ENCODE results near the gene JAG1. TPM values are rescaled to one million over a fixed set of nuclear protein-coding genes. Genes with fewer than 3 reads are reported as not detected.

JAG1 gene
- total RNA-seq, 1 donor, result 46.7 TPM

DNA sequence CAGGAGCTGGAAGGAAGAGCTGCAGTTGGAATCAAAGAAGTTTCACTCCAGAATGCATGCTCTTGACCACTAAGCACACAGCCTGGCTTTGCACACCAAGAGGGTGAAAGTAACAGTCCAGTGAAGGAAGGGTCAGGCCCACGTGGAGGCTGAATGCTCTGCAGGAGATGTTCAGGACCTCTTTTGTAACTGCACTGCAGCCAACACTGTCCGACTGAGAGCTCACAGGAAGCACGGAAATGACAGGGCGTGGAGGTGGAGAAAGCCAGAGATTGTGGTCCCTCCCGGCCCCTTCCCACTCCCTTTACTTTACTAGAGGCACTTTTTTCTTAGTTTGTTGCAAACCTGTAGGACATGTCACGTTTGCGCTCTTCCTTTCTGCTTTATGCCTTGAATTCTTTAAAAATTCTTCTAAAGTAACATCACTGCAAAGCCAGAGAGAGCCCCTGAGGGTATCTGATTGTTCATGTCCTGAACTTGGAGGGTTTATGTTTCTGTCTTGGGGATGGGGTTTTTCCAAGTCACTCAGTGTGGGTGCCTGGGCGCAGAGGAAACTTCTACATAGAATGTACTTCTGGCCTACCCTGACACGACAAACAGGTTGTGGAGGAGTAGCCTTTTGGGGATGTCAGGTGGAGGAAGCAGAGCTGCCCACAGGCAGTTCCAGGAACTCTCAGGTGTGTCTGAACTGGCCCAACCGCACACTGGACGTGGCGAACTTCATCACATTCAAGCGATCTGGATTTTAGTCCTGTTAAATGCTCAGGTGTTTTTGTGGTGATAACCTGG lies 40.9 kb downstream of the JAG1 start:
- H3K4me3 ChIP-seq (ENCODE audit: low read depth, low read length), result no peak overlapping the region
- no peak for DNase-seq (ENCODE audit: low read depth)
- TF ChIP-seq, protein P1, sequence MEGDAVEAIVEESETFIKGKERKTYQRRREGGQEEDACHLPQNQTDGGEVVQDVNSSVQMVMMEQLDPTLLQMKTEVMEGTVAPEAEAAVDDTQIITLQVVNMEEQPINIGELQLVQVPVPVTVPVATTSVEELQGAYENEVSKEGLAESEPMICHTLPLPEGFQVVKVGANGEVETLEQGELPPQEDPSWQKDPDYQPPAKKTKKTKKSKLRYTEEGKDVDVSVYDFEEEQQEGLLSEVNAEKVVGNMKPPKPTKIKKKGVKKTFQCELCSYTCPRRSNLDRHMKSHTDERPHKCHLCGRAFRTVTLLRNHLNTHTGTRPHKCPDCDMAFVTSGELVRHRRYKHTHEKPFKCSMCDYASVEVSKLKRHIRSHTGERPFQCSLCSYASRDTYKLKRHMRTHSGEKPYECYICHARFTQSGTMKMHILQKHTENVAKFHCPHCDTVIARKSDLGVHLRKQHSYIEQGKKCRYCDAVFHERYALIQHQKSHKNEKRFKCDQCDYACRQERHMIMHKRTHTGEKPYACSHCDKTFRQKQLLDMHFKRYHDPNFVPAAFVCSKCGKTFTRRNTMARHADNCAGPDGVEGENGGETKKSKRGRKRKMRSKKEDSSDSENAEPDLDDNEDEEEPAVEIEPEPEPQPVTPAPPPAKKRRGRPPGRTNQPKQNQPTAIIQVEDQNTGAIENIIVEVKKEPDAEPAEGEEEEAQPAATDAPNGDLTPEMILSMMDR (IDR thresholded peaks at IDR 0.05; ENCODE audit: insufficient read depth, low read length), result no peak

DNA sequence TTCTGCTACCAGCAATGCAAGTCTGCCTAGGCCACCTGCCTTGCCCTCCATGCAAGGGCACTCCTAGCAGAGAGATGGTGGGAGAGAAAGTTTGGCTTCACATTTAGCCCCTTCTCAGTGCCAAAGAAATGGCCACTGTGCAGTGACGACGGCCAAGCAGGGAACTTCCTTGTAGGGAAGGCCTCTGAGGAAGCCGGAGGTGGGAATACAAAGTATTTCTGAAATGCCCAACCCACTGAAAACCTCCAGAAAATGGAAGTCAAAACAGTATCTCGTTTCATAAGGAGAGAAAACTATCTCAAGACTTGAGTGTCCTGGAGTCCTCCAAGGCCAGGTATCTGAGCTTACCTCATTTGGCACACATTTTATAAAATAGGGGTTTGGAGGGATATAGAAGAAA lies 42.7 kb downstream of the JAG1 start:
- no peak for DNase-seq (ENCODE audit: low read depth)
- H3K4me3 ChIP-seq (ENCODE audit: low read depth, low read length), result no peak overlapping the region
- TF ChIP-seq, protein P1 (IDR thresholded peaks at IDR 0.05; ENCODE audit: insufficient read depth, low read length), result no peak

DNA sequence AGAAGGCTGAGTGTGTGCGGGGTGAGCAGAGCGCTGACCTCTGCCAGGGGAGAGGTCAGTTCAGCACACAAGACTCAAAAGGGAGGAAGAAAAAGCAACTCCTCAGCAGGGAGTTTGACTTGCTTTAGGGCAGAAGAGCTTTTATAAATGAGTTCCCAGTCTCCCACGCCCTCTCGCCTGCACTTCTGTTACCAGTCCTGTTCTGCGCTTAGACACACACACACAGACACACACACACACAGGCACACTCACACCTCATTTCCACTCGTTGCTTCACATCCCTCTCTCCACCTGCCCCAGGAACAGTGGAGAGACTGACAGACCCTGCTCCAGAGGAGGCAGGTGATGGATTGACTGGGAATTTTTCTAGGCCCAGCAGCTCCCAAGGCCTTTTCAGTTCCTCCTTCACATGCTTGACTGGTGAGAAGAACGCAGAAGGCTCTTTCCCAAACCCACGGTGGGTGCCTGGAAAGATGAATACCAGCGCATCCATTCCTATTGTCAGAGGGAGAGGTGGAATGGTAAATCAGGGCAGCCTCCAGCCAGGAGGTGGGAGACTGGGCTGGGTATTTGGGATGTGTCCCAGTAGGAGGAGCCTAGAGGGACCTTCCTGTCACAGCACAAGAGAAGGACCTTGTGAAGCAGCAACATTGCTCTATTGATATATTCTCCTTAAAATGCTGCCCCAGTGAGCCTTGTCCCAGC lies 43.7 kb downstream of the JAG1 start:
- H3K4me3 ChIP-seq (ENCODE audit: low read depth, low read length), result no peak overlapping the region
- TF ChIP-seq, protein P1 (IDR thresholded peaks at IDR 0.05; ENCODE audit: insufficient read depth, low read length), result no peak
- no peak for DNase-seq (ENCODE audit: low read depth)

DNA sequence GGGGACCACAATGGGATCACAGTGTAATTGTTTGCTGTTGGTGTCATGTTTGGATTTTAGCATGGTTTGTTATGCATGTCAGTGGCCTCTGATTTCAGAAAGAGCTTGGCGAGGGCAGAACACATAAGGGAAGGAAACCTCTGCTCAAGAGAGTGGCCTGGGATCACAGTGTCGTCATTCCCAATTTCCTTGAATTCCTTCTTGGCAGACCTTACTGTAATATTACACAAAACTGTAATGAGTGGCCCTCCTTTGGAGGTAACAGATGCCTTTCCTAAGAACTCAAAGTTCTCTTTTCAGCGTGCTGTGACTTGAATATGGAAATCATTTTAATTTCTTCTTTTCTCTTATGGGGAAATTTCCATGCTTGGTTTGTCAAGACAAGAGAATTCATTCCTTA lies 46.9 kb downstream of the JAG1 start:
- TF ChIP-seq, protein P1 (IDR thresholded peaks at IDR 0.05; ENCODE audit: insufficient read depth, low read length), result no peak
- H3K4me3 ChIP-seq (ENCODE audit: low read depth, low read length), result no peak overlapping the region
- DNase-seq (ENCODE audit: low read depth), result peak; percentile 64

DNA sequence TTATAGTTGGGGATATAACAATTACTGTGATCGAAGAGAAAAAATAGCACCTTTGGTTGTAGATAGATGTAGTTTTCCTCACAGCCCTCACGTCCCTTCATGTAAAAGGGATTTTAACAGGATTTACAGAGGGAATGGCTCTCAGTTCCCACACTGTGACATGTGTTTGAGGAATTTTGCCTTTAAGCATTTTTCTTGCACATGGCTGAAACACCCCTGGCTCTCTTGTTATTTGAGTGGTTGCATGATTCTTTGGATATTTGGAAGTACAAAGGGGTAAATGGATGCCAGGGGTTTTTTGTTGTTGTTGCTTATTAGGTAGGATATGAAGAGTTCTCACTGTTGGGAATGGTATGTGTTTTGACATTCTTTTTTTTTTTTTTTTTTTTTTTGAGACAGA lies 48.2 kb downstream of the JAG1 start:
- TF ChIP-seq, protein P1 (IDR thresholded peaks at IDR 0.05; ENCODE audit: insufficient read depth, low read length), result no peak
- DNase-seq (ENCODE audit: low read depth), result no peak
- H3K4me3 ChIP-seq (ENCODE audit: low read depth, low read length), result no peak overlapping the region

DNA sequence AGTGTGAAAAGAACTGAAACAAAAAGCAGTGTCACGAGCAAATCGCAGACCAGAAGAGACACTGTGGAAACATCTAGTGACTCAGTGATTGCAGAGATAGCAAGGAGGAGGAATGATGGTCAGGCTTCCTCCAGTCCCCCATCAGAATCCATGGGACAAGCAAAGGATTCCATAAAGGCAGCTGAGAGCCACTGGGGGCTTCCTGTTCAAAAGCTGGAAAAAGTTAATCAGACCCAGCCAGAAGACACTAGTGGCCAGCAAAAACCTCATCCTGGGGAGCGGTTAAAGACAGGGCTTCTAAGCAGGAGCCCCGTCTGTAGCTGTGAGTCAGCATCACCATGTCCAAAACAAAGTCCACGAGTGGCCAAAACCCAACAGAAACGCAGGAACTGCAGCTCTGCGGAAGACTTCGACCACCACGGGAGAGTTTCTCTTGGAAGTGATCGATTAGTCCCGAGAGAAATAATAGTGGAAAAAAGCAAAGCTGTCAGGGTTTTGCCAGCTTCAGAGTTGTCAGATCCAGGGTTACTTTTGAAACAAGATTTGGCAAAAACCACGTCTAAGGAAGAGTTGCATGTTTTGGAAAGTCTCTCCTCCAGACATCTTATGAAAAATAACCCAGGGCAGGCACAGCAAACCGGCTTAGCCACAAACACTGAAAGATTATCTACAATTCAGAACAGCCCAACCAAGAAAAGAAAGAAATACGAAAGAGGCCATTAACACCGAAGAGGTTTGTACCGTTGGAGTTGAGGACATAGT lies 51.0 kb downstream of the JAG1 start:
- TF ChIP-seq, protein P1 (IDR thresholded peaks at IDR 0.05; ENCODE audit: insufficient read depth, low read length), result peak; percentile 13
- DNase-seq (ENCODE audit: low read depth), result peak; percentile 95
- peak overlapping the region; percentile 56 for H3K4me3 ChIP-seq (ENCODE audit: low read depth, low read length)

All from fibroblast of the aortic adventitia (primary cell).